Measurements from ENCODE around the gene SSRP1.

SSRP1 gene

DNA sequence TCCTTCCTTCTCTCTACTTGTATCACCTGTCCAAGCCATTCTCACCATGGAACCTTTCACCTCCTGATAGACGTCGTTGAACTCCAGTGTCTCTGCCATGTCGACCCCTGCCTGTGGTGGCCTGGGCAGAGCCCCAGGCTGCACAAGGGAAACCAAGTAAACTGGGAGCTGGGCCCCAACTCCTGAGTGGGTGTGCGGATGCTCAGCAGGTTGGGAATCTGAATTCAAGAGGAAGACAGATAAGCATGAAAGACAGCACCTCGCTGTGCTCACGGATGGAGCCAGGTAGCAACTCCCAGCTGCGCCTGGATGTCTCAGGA is 709 bp downstream of the SSRP1 start:
- no peak for DNase-seq (ENCODE audit: extremely low read depth, insufficient read length)
- Histone ChIP-seq H3K36me3 (ENCODE audit: control insufficient read depth, insufficient read depth, low read length) (peaks cover 22% of the 10 kb centered on the region), H3K4me3 (replicated peaks; ENCODE audit: low read depth, low read length) (peak overlapping the region; percentile 79), H3K27me3 (replicated peaks; ENCODE audit: control insufficient read depth, insufficient read depth, low read length) (no peaks in the 10 kb centered on the region)
- TF ChIP-seq, protein P1, sequence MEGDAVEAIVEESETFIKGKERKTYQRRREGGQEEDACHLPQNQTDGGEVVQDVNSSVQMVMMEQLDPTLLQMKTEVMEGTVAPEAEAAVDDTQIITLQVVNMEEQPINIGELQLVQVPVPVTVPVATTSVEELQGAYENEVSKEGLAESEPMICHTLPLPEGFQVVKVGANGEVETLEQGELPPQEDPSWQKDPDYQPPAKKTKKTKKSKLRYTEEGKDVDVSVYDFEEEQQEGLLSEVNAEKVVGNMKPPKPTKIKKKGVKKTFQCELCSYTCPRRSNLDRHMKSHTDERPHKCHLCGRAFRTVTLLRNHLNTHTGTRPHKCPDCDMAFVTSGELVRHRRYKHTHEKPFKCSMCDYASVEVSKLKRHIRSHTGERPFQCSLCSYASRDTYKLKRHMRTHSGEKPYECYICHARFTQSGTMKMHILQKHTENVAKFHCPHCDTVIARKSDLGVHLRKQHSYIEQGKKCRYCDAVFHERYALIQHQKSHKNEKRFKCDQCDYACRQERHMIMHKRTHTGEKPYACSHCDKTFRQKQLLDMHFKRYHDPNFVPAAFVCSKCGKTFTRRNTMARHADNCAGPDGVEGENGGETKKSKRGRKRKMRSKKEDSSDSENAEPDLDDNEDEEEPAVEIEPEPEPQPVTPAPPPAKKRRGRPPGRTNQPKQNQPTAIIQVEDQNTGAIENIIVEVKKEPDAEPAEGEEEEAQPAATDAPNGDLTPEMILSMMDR (IDR thresholded peaks at IDR 0.05; ENCODE audit: insufficient read depth, low read length, poor library complexity, severe bottlenecking): no peak

DNA sequence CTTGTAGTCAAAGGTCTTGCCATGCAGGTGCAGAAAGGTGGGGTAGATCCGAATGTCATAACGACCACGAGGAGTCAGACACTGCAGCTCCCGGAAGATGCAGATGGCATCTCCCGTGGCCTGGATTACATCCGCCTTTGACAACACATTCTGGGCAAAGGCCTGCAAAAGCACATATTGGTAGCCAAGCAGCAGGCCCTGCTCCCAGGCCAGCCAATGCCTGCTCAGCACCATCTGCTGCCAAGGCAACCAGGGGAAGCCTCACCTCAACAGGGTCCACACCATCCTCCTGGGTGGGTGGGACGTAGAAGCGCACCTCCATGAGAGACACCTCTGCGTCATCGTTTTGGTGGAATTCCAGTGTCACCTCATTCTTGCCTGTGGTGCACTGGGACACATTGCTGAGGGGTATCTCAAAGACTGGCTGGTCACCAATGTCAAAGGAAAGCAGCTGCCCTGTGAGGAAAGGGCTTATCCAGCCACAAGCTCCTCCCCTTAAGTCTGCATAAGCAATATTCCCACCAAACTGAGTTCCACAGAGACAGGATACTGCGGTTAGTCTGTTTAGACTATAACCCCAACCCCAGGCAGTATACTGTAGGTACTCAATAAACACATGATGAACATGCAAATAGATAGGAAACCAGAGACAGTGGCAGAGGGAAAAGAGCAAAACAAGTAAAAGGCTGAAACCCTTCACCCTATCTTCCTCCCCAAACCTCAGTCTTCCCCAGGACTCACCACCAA is 2.8 kb downstream of the SSRP1 start:
- peaks cover 29% of the 10 kb centered on the region for H3K36me3 ChIP-seq (ENCODE audit: control insufficient read depth, insufficient read depth, low read length)
- TF ChIP-seq, protein P1 (IDR thresholded peaks at IDR 0.05; ENCODE audit: insufficient read depth, low read length, poor library complexity, severe bottlenecking): no peak
- H3K27me3 ChIP-seq (replicated peaks; ENCODE audit: control insufficient read depth, insufficient read depth, low read length): no peaks in the 10 kb centered on the region
- no peak for DNase-seq (ENCODE audit: extremely low read depth, insufficient read length)
- no peak overlapping the region for H3K4me3 ChIP-seq (replicated peaks; ENCODE audit: low read depth, low read length)

DNA sequence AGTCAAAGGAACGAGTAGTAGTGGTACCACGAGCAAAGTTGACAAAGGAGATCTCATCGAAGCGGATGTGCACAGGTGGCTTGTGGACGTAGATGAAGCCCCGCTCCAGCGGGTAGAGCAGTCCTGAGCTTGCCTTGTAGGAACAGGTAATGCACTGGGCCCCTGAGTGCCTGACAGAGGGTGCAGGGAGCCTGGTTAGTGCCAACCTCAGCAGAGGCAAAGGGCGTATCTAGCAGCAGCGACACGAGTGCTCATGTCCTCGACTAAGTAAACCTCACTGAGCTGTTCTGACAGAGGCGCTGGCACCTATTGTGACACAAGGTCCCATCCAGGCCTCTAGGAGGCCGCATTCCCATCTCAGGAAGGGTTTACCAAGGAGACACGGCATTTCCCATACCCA is 4.0 kb downstream of the SSRP1 start:
- Histone ChIP-seq H3K27me3 (replicated peaks; ENCODE audit: control insufficient read depth, insufficient read depth, low read length) (no peaks in the 10 kb centered on the region), H3K4me3 (replicated peaks; ENCODE audit: low read depth, low read length) (no peak overlapping the region), H3K36me3 (ENCODE audit: control insufficient read depth, insufficient read depth, low read length) (peaks cover 37% of the 10 kb centered on the region)
- TF ChIP-seq, protein P1 (IDR thresholded peaks at IDR 0.05; ENCODE audit: insufficient read depth, low read length, poor library complexity, severe bottlenecking): no peak
- DNase-seq (ENCODE audit: extremely low read depth, insufficient read length): no peak

DNA sequence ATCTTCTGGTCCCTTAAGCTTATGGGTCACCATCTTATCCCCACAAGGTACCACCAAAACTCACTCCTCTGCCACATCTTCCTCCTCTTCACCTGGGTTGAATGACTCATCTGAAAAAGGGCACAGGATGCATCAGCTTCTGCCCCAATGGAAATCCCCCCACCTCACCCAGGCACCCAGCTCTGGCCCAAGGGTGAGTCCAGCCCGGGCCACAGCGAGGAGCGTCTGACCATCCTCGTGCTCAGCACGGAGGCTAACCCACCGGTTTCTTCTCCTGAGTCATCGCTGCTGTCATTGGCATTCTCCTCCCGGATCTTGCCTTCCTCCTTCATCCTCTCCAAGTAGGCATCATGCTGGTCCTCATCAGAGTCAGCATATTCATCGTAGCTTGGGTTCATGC is 5.7 kb downstream of the SSRP1 start:
- DNase-seq (ENCODE audit: extremely low read depth, insufficient read length): no peak
- TF ChIP-seq, protein P1 (IDR thresholded peaks at IDR 0.05; ENCODE audit: insufficient read depth, low read length, poor library complexity, severe bottlenecking): no peak
- peaks cover 43% of the 10 kb centered on the region for H3K36me3 ChIP-seq (ENCODE audit: control insufficient read depth, insufficient read depth, low read length)
- H3K4me3 ChIP-seq (replicated peaks; ENCODE audit: low read depth, low read length): no peak overlapping the region
- no peaks in the 10 kb centered on the region for H3K27me3 ChIP-seq (replicated peaks; ENCODE audit: control insufficient read depth, insufficient read depth, low read length)

DNA sequence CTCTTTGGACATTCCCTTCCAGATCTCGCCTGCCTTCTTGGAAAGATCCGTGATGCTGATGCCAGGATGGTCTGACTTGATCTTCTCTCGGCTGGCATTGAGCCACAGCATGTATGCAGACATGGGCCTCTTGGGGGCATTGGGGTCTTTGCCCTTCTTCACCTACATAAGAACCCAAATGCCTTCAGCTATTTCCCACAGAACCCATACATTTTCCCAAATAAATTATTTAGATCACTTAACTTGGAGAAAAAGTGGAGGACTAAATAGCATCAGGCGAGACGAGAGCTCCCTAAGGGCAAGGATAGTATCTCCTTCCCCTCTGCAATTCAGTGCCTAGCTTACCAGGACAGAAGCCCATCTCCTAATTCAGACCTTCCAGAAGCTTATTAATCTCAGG is 8.0 kb downstream of the SSRP1 start:
- H3K36me3 ChIP-seq (ENCODE audit: control insufficient read depth, insufficient read depth, low read length): peaks cover 40% of the 10 kb centered on the region
- TF ChIP-seq, protein P1 (IDR thresholded peaks at IDR 0.05; ENCODE audit: insufficient read depth, low read length, poor library complexity, severe bottlenecking): no peak
- H3K27me3 ChIP-seq (replicated peaks; ENCODE audit: control insufficient read depth, insufficient read depth, low read length): no peaks in the 10 kb centered on the region
- H3K4me3 ChIP-seq (replicated peaks; ENCODE audit: low read depth, low read length): no peak overlapping the region
- no peak for DNase-seq (ENCODE audit: extremely low read depth, insufficient read length)

DNA sequence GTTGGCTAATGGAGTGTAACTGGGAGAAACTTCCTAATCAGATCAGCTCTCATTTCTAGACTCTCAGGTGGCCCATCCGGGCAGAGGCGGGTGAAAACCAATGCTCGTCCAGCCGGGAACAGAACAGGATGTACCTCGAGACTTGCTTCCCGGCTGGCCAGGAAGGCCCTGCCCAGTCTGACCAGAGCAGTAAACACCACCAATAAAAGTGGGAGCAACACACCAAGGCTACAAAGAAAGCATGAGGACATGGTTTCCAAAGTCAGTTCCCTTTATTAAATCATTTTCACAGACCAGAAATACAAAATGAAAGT is 10.0 kb downstream of the SSRP1 start:
- Histone ChIP-seq H3K4me3 (replicated peaks; ENCODE audit: low read depth, low read length) (peak overlapping the region; percentile 71), H3K27me3 (replicated peaks; ENCODE audit: control insufficient read depth, insufficient read depth, low read length) (no peaks in the 10 kb centered on the region), H3K36me3 (ENCODE audit: control insufficient read depth, insufficient read depth, low read length) (peaks cover 28% of the 10 kb centered on the region)
- TF ChIP-seq, protein P1 (IDR thresholded peaks at IDR 0.05; ENCODE audit: insufficient read depth, low read length, poor library complexity, severe bottlenecking): no peak
- no peak for DNase-seq (ENCODE audit: extremely low read depth, insufficient read length)
